Measurements from ENCODE around the gene ANP32A. TPM values are rescaled to one million over a fixed set of nuclear protein-coding genes. Genes with fewer than 3 reads are reported as not detected.
A peak's percentile ranks its signal among the peaks of the same experiment; 100 is the strongest.

The ANP32A gene
- total RNA-seq, 1 donor from 2014 or later = 248 TPM

DNA sequence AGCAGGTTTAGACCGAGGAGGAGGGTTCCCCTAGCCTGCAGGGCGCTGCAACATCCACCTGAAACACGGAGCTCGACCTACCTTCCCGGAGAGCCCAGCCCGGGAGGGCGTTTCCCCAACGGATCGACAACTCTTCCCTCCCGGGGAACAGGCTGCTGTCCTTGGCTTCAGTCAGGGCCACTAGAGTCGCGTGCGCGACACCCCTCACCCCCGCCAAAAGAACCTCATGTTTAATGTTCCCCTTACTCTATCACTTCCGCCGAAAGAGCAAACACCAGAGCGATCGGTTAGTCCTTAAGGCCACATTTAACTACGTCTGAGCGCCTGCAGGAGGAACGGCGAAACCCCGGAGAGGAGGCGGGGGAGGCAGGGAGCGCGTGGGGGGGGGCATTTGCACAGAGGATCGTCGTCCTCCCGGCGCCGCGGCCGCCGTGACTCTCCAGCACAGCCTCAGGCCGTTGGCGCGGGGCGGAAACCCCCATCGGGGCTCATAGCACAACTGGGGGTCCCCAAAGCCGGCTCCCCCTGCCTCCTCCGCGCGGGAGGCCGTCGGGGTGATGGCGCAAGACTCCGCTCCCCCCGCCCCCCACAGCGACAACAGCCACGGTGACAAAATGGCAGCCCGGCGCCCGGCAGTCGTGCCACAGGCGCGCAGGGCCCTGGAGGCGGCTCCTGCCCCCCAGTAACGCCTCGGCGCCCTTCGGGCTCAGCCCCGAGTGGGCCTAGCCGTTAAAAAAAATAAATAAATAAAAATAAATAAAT is 3.2 kb downstream of the ANP32A start:
- Mint-ChIP-seq H3K27me3 (ENCODE audit: unreplicated experiment) (peaks cover 17% of the 10 kb centered on the region), H3K36me3 (ENCODE audit: low read depth, unreplicated experiment) (peaks cover 7% of the 10 kb centered on the region), H3K27ac (ENCODE audit: unreplicated experiment) (peak overlapping the region; percentile 93), H3K4me3 (ENCODE audit: unreplicated experiment) (peak overlapping the region; percentile 93), H3K9me3 (ENCODE audit: unreplicated experiment) (no peaks in the 10 kb centered on the region), H3K4me1 (ENCODE audit: unreplicated experiment) (peaks cover 52% of the 10 kb centered on the region)
- DNase-seq (ENCODE audit: low spot score) = peak; percentile 57
- TF ChIP-seq, protein P1, sequence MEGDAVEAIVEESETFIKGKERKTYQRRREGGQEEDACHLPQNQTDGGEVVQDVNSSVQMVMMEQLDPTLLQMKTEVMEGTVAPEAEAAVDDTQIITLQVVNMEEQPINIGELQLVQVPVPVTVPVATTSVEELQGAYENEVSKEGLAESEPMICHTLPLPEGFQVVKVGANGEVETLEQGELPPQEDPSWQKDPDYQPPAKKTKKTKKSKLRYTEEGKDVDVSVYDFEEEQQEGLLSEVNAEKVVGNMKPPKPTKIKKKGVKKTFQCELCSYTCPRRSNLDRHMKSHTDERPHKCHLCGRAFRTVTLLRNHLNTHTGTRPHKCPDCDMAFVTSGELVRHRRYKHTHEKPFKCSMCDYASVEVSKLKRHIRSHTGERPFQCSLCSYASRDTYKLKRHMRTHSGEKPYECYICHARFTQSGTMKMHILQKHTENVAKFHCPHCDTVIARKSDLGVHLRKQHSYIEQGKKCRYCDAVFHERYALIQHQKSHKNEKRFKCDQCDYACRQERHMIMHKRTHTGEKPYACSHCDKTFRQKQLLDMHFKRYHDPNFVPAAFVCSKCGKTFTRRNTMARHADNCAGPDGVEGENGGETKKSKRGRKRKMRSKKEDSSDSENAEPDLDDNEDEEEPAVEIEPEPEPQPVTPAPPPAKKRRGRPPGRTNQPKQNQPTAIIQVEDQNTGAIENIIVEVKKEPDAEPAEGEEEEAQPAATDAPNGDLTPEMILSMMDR (IDR thresholded peaks at IDR 0.05; ENCODE audit: unreplicated experiment) = no peak

DNA sequence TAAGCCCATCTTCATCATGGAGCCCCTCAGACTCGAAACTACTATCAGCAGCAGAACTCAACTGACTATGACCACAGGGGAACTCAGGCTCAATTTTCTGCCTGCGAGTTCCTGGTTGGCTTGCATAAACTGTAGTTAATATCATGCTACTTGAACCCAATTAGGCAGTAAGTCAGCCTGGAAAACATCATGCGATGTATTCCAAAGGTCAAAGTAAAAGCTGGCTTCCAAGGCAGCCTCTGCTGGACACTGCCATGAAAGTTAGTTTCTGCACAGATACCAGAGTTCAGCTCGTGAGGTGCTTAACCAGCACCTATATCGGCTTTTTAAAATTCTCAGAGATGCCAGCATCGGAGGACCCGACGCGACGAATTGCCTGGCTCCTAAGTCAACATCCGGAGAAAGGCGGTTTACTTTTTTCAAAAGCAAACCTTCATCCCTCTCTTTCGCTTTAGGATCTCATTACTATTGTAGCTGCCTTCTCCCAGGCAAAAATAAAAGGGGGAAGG is 3.8 kb downstream of the ANP32A start:
- peaks cover 51% of the 10 kb centered on the region for H3K4me1 Mint-ChIP-seq (ENCODE audit: unreplicated experiment)
- H3K27me3 Mint-ChIP-seq (ENCODE audit: unreplicated experiment) = peaks cover 16% of the 10 kb centered on the region
- H3K9me3 Mint-ChIP-seq (ENCODE audit: unreplicated experiment) = no peaks in the 10 kb centered on the region
- peaks cover 7% of the 10 kb centered on the region for H3K36me3 Mint-ChIP-seq (ENCODE audit: low read depth, unreplicated experiment)
- H3K27ac Mint-ChIP-seq (ENCODE audit: unreplicated experiment) = peak overlapping the region; percentile 93
- no peak for DNase-seq (ENCODE audit: low spot score)
- peak overlapping the region; percentile 93 for H3K4me3 Mint-ChIP-seq (ENCODE audit: unreplicated experiment)
- TF ChIP-seq, protein P1 (IDR thresholded peaks at IDR 0.05; ENCODE audit: unreplicated experiment) = no peak

DNA sequence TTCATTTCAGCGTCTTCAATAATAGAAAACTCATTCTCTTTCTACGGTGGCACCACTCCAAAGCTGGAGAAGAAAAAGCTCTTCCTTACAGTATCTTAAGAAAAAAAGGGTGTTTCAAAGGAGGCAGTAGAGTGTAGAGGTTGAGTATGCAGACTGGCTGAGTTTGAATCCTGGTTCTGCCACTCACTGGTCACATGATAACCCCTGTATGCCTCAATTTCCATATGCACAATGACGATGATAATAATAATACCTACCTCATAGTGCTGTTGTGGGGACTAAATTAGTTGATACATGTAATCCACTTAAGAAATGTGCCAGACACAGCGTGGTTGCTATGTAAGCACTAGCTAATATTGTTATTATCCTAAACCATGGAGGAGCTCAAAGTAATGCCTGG is 4.5 kb downstream of the ANP32A start:
- Mint-ChIP-seq H3K27me3 (ENCODE audit: unreplicated experiment) (peaks cover 12% of the 10 kb centered on the region), H3K4me3 (ENCODE audit: unreplicated experiment) (peak overlapping the region; percentile 93), H3K4me1 (ENCODE audit: unreplicated experiment) (peaks cover 50% of the 10 kb centered on the region), H3K36me3 (ENCODE audit: low read depth, unreplicated experiment) (peaks cover 7% of the 10 kb centered on the region), H3K27ac (ENCODE audit: unreplicated experiment) (peak overlapping the region; percentile 40), H3K9me3 (ENCODE audit: unreplicated experiment) (no peaks in the 10 kb centered on the region)
- no peak for DNase-seq (ENCODE audit: low spot score)
- TF ChIP-seq, protein P1 (IDR thresholded peaks at IDR 0.05; ENCODE audit: unreplicated experiment) = no peak

DNA sequence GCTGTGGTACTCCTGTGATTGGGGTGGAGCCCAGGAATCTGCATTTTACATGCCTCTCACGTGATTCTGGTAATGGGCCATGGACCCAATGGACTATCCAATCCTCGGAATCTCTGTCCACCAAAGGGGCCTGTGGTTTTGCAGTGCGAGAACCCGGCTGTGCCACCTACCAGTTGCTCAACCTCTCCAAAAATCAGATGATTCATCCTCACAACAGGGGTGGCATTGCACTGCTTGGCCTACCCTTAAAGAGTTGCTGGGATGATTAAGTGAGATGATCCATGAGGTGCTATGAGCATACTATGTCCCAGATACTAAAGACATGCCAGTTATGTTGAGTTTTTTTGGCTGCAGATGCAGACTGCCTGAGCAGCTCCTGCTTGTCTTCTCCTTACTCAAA is 5.1 kb downstream of the ANP32A start:
- peaks cover 7% of the 10 kb centered on the region for H3K36me3 Mint-ChIP-seq (ENCODE audit: low read depth, unreplicated experiment)
- peaks cover 52% of the 10 kb centered on the region for H3K4me1 Mint-ChIP-seq (ENCODE audit: unreplicated experiment)
- no peak overlapping the region for H3K27ac Mint-ChIP-seq (ENCODE audit: unreplicated experiment)
- peak overlapping the region; percentile 79 for H3K4me3 Mint-ChIP-seq (ENCODE audit: unreplicated experiment)
- TF ChIP-seq, protein P1 (IDR thresholded peaks at IDR 0.05; ENCODE audit: unreplicated experiment) = no peak
- no peaks in the 10 kb centered on the region for H3K9me3 Mint-ChIP-seq (ENCODE audit: unreplicated experiment)
- H3K27me3 Mint-ChIP-seq (ENCODE audit: unreplicated experiment) = peaks cover 10% of the 10 kb centered on the region
- no peak for DNase-seq (ENCODE audit: low spot score)

DNA sequence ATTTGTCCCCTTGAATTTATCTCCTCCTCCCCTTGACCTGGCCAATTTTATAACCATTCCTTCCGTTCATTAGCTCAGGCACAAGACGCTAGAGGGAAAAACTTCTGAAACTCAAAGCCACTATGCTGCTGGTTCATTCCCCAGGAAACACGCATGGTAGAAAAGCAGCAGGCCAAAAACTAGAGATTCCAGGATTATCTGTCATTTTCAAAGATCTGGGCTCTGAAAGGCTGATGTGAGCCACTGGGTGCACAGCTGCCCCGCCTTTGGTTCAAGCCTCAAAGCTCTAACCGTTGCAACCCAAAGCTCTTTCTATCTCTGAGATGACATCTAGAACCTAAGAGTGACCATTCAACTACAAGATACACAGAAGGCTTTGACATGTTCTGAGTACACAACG is 6.1 kb downstream of the ANP32A start:
- TF ChIP-seq, protein P1 (IDR thresholded peaks at IDR 0.05; ENCODE audit: unreplicated experiment) = no peak
- Mint-ChIP-seq H3K27ac (ENCODE audit: unreplicated experiment) (no peak overlapping the region), H3K4me1 (ENCODE audit: unreplicated experiment) (peaks cover 54% of the 10 kb centered on the region), H3K36me3 (ENCODE audit: low read depth, unreplicated experiment) (peaks cover 12% of the 10 kb centered on the region), H3K4me3 (ENCODE audit: unreplicated experiment) (no peak overlapping the region), H3K9me3 (ENCODE audit: unreplicated experiment) (no peaks in the 10 kb centered on the region), H3K27me3 (ENCODE audit: unreplicated experiment) (peaks cover 9% of the 10 kb centered on the region)
- no peak for DNase-seq (ENCODE audit: low spot score)

All from endothelial cell (in vitro differentiated cells).